ENCODE results near the gene VASP. TPM values are rescaled to one million over a fixed set of nuclear protein-coding genes. Genes with fewer than 3 reads are reported as not detected.
A peak's percentile ranks its signal among the peaks of the same experiment; 100 is the strongest.

Gene VASP
- total and polyA plus RNA-seq, 2 of the 13 experiments (the other 11 are each of a cell fraction or from before 2014, with no cell fraction given): 41.8 to 67.1 TPM

- peak; percentile 6; the same call in 1 of the 2 replicates for TF ChIP-seq RERE (CRISPR knock-in tag; IDR thresholded peaks at IDR 0.05; ENCODE audit: low read depth)
- TF ChIP-seq HIVEP1 (CRISPR knock-in tag; IDR thresholded peaks at IDR 0.05): no peak
- TF ChIP-seq ZNF260 (CRISPR knock-in tag; IDR thresholded peaks at IDR 0.05; ENCODE audit: borderline replicate concordance, low read depth): no peak
- no peak for TF ChIP-seq GLMP (CRISPR knock-in tag; IDR thresholded peaks at IDR 0.05; ENCODE audit: borderline replicate concordance)
- no peak for TF ChIP-seq NFATC3 (CRISPR knock-in tag; IDR thresholded peaks at IDR 0.05)
- no peak for TF ChIP-seq THAP9 (CRISPR knock-in tag; IDR thresholded peaks at IDR 0.05; ENCODE audit: borderline replicate concordance)
- TF ChIP-seq CAMTA2 (CRISPR knock-in tag; IDR thresholded peaks at IDR 0.05; ENCODE audit: borderline replicate concordance): no peak
- TF ChIP-seq ZNF230 (CRISPR knock-in tag; IDR thresholded peaks at IDR 0.05): peak; percentile 15; the same call in 1 of the 2 replicates
- no peak for TF ChIP-seq DDIT3 (CRISPR knock-in tag; IDR thresholded peaks at IDR 0.05)
- TF ChIP-seq DZIP1 (CRISPR knock-in tag; IDR thresholded peaks at IDR 0.05): no peak
- TF ChIP-seq GPN1 (CRISPR knock-in tag; IDR thresholded peaks at IDR 0.05; ENCODE audit: borderline replicate concordance): no peak
- no peak for TF ChIP-seq IKZF1 (IDR thresholded peaks at IDR 0.05)
- TF ChIP-seq PITX1 (CRISPR knock-in tag; IDR thresholded peaks at IDR 0.05): peak; percentile 68; the same call in 1 of the 2 replicates
Measured at GRCh38 chr19:45478454-45479238, 28.6 kb upstream of the VASP start (continued).
